Loucy (cell line): Measurements from ENCODE around the gene SUN2.

Source experiments
- H2AFZ ChIP-seq: fragments of 200-600 bp; sonication (generic); 2 replicates; pipeline ENCODE4 v1.6.0; 2016; ENCODE audit warnings: antibody characterized with exemption, mild to moderate bottlenecking, low read length, moderate library complexity
- H3F3A ChIP-seq: fragments of 200-600 bp; 2 replicates; pipeline ENCODE4 v1.6.0; 2016; ENCODE audit warnings: antibody characterized with exemption, low read depth, mild to moderate bottlenecking
- H3K27me3 ChIP-seq: fragments of 200-600 bp; sonication (generic); 2 replicates; pipeline ENCODE4 v1.6.1; 2014; ENCODE audit warnings: low read length, mild to moderate bottlenecking; ENCODE audit not compliant: insufficient read depth, poor library complexity, severe bottlenecking
- H3K36me3 ChIP-seq: fragments of 200-600 bp; sonication (generic); 2 replicates; pipeline ENCODE4 v1.6.1; 2016; ENCODE audit warnings: low read length; ENCODE audit not compliant: insufficient read depth
- H3K4me1 ChIP-seq: fragments of 200-600 bp; sonication (generic); 2 replicates; pipeline ENCODE4 v1.5.1; 2014; ENCODE audit warnings: low read length, mild to moderate bottlenecking; ENCODE audit not compliant: insufficient read depth, poor library complexity, severe bottlenecking
- H3K4me2 ChIP-seq: fragments of 200-600 bp; sonication (generic); 2 replicates; pipeline ENCODE4 v1.6.0; 2014; ENCODE audit warnings: antibody characterized with exemption, low read length, low read depth, mild to moderate bottlenecking; ENCODE audit not compliant: poor library complexity, severe bottlenecking
- H3K4me3 ChIP-seq: fragments of 200-600 bp; sonication (generic); 2 replicates; pipeline ENCODE4 v1.5.1; 2014; ENCODE audit warnings: low read length, mild to moderate bottlenecking, mixed read lengths; ENCODE audit not compliant: poor library complexity, severe bottlenecking
- H3K79me2 ChIP-seq: fragments of 200-600 bp; sonication (generic); 2 replicates; pipeline ENCODE4 v1.6.1; 2014; ENCODE audit warnings: low read length; ENCODE audit not compliant: insufficient read depth
- H3K9ac ChIP-seq: fragments of 200-600 bp; sonication (generic); 2 replicates; pipeline ENCODE4 v1.6.0; 2014; ENCODE audit warnings: mild to moderate bottlenecking, low read depth, low read length, moderate library complexity; ENCODE audit not compliant: poor library complexity, severe bottlenecking
- H3K9me2 ChIP-seq: fragments of 200-600 bp; sonication (generic); replicated peaks from 2 replicates; pipeline ENCODE4 v1.6.1; 2016; ENCODE audit warnings: low read depth, low read length, mixed read lengths
- H3K9me3 ChIP-seq: fragments of 200-600 bp; sonication (generic); 2 replicates; pipeline ENCODE4 v1.6.1; 2014; ENCODE audit warnings: mild to moderate bottlenecking, antibody characterized with exemption, low read length, low read depth; ENCODE audit not compliant: insufficient read depth
- H4K20me1 ChIP-seq: fragments of 200-600 bp; sonication (generic); 2 replicates; pipeline ENCODE4 v1.6.0; 2014; ENCODE audit warnings: antibody characterized with exemption, low read length, mild to moderate bottlenecking; ENCODE audit not compliant: insufficient read depth, poor library complexity, severe bottlenecking
- CTCF ChIP-seq: fragments of 200-600 bp; sonication (generic); conservative IDR thresholded peaks from 2 replicates; pipeline ENCODE4 v1.5.1; 2014; ENCODE audit warnings: mild to moderate bottlenecking, antibody characterized with exemption, low read length
- EZH2phosphoT487 ChIP-seq: fragments of 200-600 bp; IDR thresholded peaks from 2 replicates; pipeline ENCODE4 v1.6.1; 2018; ENCODE audit warnings: antibody characterized with exemption, mild to moderate bottlenecking, moderate library complexity, borderline replicate concordance

The SUN2 gene

GRCh38 chr22:38738475-38739070, 17.2 kb downstream of the SUN2 start:
- Histone ChIP-seq H3K27me3 (no peaks in the 10 kb centered on the region), H3K79me2 (no peaks in the 10 kb centered on the region), H3K9me3 (no peaks in the 10 kb centered on the region), H3K9me2 (no peaks in the 10 kb centered on the region), H4K20me1 (no peaks in the 10 kb centered on the region), H2AFZ (no peak overlapping the region), H3K4me3 (no peak overlapping the region), H3K4me2 (no peak overlapping the region), H3K36me3 (peaks cover 94% of the 10 kb centered on the region; the same call in 1 of the 2 replicates), H3K4me1 (no peaks in the 10 kb centered on the region), H3F3A (no peaks in the 10 kb centered on the region), H3K9ac (no peak overlapping the region)
- TF ChIP-seq CTCF (no peak), EZH2phosphoT487 (no peak)

GRCh38 chr22:38737302-38738060, 18.3 kb downstream of the SUN2 start:
- Histone ChIP-seq H3F3A (no peaks in the 10 kb centered on the region), H3K79me2 (no peaks in the 10 kb centered on the region), H3K9me3 (no peaks in the 10 kb centered on the region), H2AFZ (no peak overlapping the region), H3K36me3 (peaks cover 84% of the 10 kb centered on the region; the same call in 1 of the 2 replicates), H3K9me2 (no peaks in the 10 kb centered on the region), H3K4me2 (no peak overlapping the region), H3K4me3 (no peak overlapping the region), H3K4me1 (no peaks in the 10 kb centered on the region), H3K27me3 (no peaks in the 10 kb centered on the region), H3K9ac (no peak overlapping the region), H4K20me1 (peaks cover 3% of the 10 kb centered on the region)
- no peak for TF ChIP-seq EZH2phosphoT487
- no peak for TF ChIP-seq CTCF

- H3K79me2 ChIP-seq: no peaks in the 10 kb centered on the region
- H3K4me2 ChIP-seq: no peak overlapping the region
- peaks cover 82% of the 10 kb centered on the region; the same call in 1 of the 2 replicates for H3K36me3 ChIP-seq
- no peak overlapping the region for H3K4me3 ChIP-seq
- H3K9ac ChIP-seq: no peak overlapping the region
- peaks cover 3% of the 10 kb centered on the region for H4K20me1 ChIP-seq
- H3F3A ChIP-seq: no peaks in the 10 kb centered on the region
- H3K27me3 ChIP-seq: no peaks in the 10 kb centered on the region
- H3K9me3 ChIP-seq: no peaks in the 10 kb centered on the region
- no peak overlapping the region for H2AFZ ChIP-seq
- no peak for TF ChIP-seq EZH2phosphoT487
- TF ChIP-seq CTCF: no peak
- no peaks in the 10 kb centered on the region for H3K4me1 ChIP-seq
- H3K9me2 ChIP-seq: no peaks in the 10 kb centered on the region
Measured at GRCh38 chr22:38736257-38736570, 19.6 kb downstream of the SUN2 start.
